ENCODE results near the gene PRR12.

GRCh38 chr19:49652551-49653465, 61.8 kb downstream of the PRR12 start:
- TF ChIP-seq CTCF (conservative IDR thresholded peaks at IDR 0.05) (no peak), EZH2 (IDR thresholded peaks at IDR 0.05; ENCODE audit: low read depth) (no peak)

All from PC-9 (cell line).